HG02973 (cell line): Measurements from ENCODE around the gene METTL23.
A peak's percentile ranks its signal among the peaks of the same experiment; 100 is the strongest.
"Not testable (repeated sequence)": the region's sequence is repeated elsewhere in the genome, so short reads cannot be mapped to it uniquely, and the experiment has no call there.

Experiments
- ATAC-seq: cut with Tn5 transposase; IDR thresholded peaks from one replicate; pipeline ENCODE4 v1.9.1; 2021; ENCODE audit warnings: moderate library complexity; ENCODE audit not compliant: unreplicated experiment

METTL23 gene

GRCh38 chr17:76713765-76714164, 12.9 kb upstream of the METTL23 start:
- no peak for ATAC-seq

GRCh38 chr17:76714336-76714735, 12.3 kb upstream of the METTL23 start:
- no peak for ATAC-seq

GRCh38 chr17:76714822-76715495, 11.7 kb upstream of the METTL23 start:
- no peak for ATAC-seq

- no peak for ATAC-seq
Observed at GRCh38 chr17:76715496-76715830, 11.2 kb upstream of the METTL23 start.

- ATAC-seq = no peak
Observed at GRCh38 chr17:76716146-76716838, 10.3 kb upstream of the METTL23 start.

- no peak for ATAC-seq
Observed at GRCh38 chr17:76716839-76717215, 9.8 kb upstream of the METTL23 start.

- no peak for ATAC-seq
Observed at GRCh38 chr17:76718516-76718915, 8.1 kb upstream of the METTL23 start.

GRCh38 chr17:76720211-76720610, 6.4 kb upstream of the METTL23 start:
- no peak for ATAC-seq

- no peak for ATAC-seq
Observed at GRCh38 chr17:76720941-76721340, 5.7 kb upstream of the METTL23 start.

GRCh38 chr17:76721463-76721862, 5.2 kb upstream of the METTL23 start:
- ATAC-seq = no peak

GRCh38 chr17:76722279-76722678, 4.4 kb upstream of the METTL23 start:
- ATAC-seq = no peak

- not testable (repeated sequence) for ATAC-seq
Observed at GRCh38 chr17:76722977-76723376, 3.7 kb upstream of the METTL23 start.

- no peak for ATAC-seq
Observed at GRCh38 chr17:76723812-76724211, 2.8 kb upstream of the METTL23 start.

- ATAC-seq = peak; percentile 24
Observed at GRCh38 chr17:76725580-76726230, 934 bp upstream of the METTL23 start.

GRCh38 chr17:76726231-76726775, 336 bp upstream of the METTL23 start, which contains the start of gene JMJD6:
Gene JMJD6 (minus strand): TSS chr17:76726606. CDS start chr17:76726475, 131 bp downstream.
- ATAC-seq = peak; percentile 66

GRCh38 chr17:76727745-76728456, 1.3 kb downstream of the METTL23 start:
- no peak for ATAC-seq

- ATAC-seq = not testable (repeated sequence)
Observed at GRCh38 chr17:76731800-76732733, 5.4 kb downstream of the METTL23 start.

- ATAC-seq = no peak
Observed at GRCh38 chr17:76732734-76733617, 6.3 kb downstream of the METTL23 start.

GRCh38 chr17:76733618-76733957, 6.9 kb downstream of the METTL23 start:
- no peak for ATAC-seq
